ENCODE results near the gene TTYH3. TPM values are rescaled to one million over a fixed set of nuclear protein-coding genes. Genes with fewer than 3 reads are reported as not detected.
A peak's percentile ranks its signal among the peaks of the same experiment; 100 is the strongest.

The TTYH3 gene
- total RNA-seq, 1 donor from 2014 or later: 296 TPM

- Mint-ChIP-seq H3K27me3 (ENCODE audit: low read depth) (peaks cover 55% of the 10 kb centered on the region), H3K9me3 (no peaks in the 10 kb centered on the region), H3K36me3 (no peaks in the 10 kb centered on the region), H3K27ac (no peak overlapping the region), H3K4me3 (no peak overlapping the region), H3K4me1 (peaks cover 7% of the 10 kb centered on the region)
- TF ChIP-seq CTCF (IDR thresholded peaks at IDR 0.05; ENCODE audit: unreplicated experiment): no peak
- no peak for DNase-seq (ENCODE audit: low spot score in 2 of 2, unreplicated experiment in 2 of 2)
These were observed 54.3 kb downstream of the TTYH3 start for GRCh38 chr7:2686101-2686500.

GRCh38 chr7:2687338-2687869, 55.6 kb downstream of the TTYH3 start:
- no peak overlapping the region for H3K27ac Mint-ChIP-seq
- no peak for TF ChIP-seq CTCF (IDR thresholded peaks at IDR 0.05; ENCODE audit: unreplicated experiment)
- peaks cover 7% of the 10 kb centered on the region for H3K4me1 Mint-ChIP-seq
- DNase-seq (ENCODE audit: low spot score in 2 of 2, unreplicated experiment in 2 of 2): no peak
- peaks cover 60% of the 10 kb centered on the region for H3K27me3 Mint-ChIP-seq (ENCODE audit: low read depth)
- peak overlapping the region; percentile 26 for H3K4me3 Mint-ChIP-seq
- H3K36me3 Mint-ChIP-seq: no peaks in the 10 kb centered on the region
- H3K9me3 Mint-ChIP-seq: no peaks in the 10 kb centered on the region

- Mint-ChIP-seq H3K36me3 (no peaks in the 10 kb centered on the region), H3K27me3 (ENCODE audit: low read depth) (peaks cover 57% of the 10 kb centered on the region), H3K27ac (no peak within 1 kb of the TSS), H3K4me3 (peak within 1 kb of the TSS; percentile 39), H3K9me3 (no peaks in the 10 kb centered on the region), H3K4me1 (peaks cover 7% of the 10 kb centered on the region)
- no peak for TF ChIP-seq CTCF (IDR thresholded peaks at IDR 0.05; ENCODE audit: unreplicated experiment)
- DNase-seq (ENCODE audit: low spot score in 2 of 2, unreplicated experiment in 2 of 2): no peak
These were observed 56.1 kb downstream of the TTYH3 start, which contains the start of gene AMZ1 for GRCh38 chr7:2687881-2688318. TSS of gene AMZ1 (plus strand) at chr7:2688202. CDS start at chr7:2700452, 12,250 bp downstream.

- Mint-ChIP-seq H3K4me1 (peaks cover 7% of the 10 kb centered on the region), H3K36me3 (no peaks in the 10 kb centered on the region), H3K9me3 (no peaks in the 10 kb centered on the region), H3K27me3 (ENCODE audit: low read depth) (peaks cover 57% of the 10 kb centered on the region), H3K27ac (no peak overlapping the region), H3K4me3 (peak overlapping the region; percentile 39)
- TF ChIP-seq CTCF (IDR thresholded peaks at IDR 0.05; ENCODE audit: unreplicated experiment): no peak
- no peak for DNase-seq (ENCODE audit: low spot score in 2 of 2, unreplicated experiment in 2 of 2)
These were observed 56.9 kb downstream of the TTYH3 start for GRCh38 chr7:2688409-2689342.

- H3K27me3 Mint-ChIP-seq (ENCODE audit: low read depth): peaks cover 57% of the 10 kb centered on the region
- no peak overlapping the region for H3K27ac Mint-ChIP-seq
These were observed 57.6 kb downstream of the TTYH3 start for GRCh38 chr7:2689343-2689847.

More at GRCh38 chr7:2689343-2689847, 57.6 kb downstream of the TTYH3 start:
- DNase-seq (ENCODE audit: low spot score in 2 of 2, unreplicated experiment in 2 of 2): no peak
- H3K36me3 Mint-ChIP-seq: no peaks in the 10 kb centered on the region
- H3K4me1 Mint-ChIP-seq: peaks cover 7% of the 10 kb centered on the region
- no peak for TF ChIP-seq CTCF (IDR thresholded peaks at IDR 0.05; ENCODE audit: unreplicated experiment)
- no peaks in the 10 kb centered on the region for H3K9me3 Mint-ChIP-seq
- no peak overlapping the region for H3K4me3 Mint-ChIP-seq

Data from mesothelial cell of epicardium (in vitro differentiated cells).